Measurements from ENCODE around the gene SELP. TPM values are rescaled to one million over a fixed set of nuclear protein-coding genes. Genes with fewer than 3 reads are reported as not detected.

SELP gene
- total and polyA plus RNA-seq, 7 donors: 1.1 to 3.9 (median 1.3) TPM

- ATAC-seq: no peak
- H3K27me3 ChIP-seq (ENCODE audit: insufficient read depth in 3 of 3, low read length in 2 of 3): peaks cover 0 to 2% (median 0%) of the 10 kb centered on the region in 3 donors
- TF ChIP-seq CTCF (IDR thresholded peaks at IDR 0.05): no peak
- no peak for DNase-seq
- 89 to 94% (median 94%) methylated on average over 4 of the region's 4 CpGs for WGBS, 3 donors
- H3K27ac ChIP-seq: no peak overlapping the region
- intact Hi-C loops (cut with DNase I): loop anchor here in 1 of 2 donors (10.0 kb wide), 1 partner anchor 197 kb away; no protein-coding TSS in a partner anchor
- no peaks in the 10 kb centered on the region for H3K9me3 ChIP-seq
- no peak overlapping the region for H3K4me3 ChIP-seq
- H3K4me1 ChIP-seq: no peaks in the 10 kb centered on the region
- no peaks in the 10 kb centered on the region for H3K36me3 ChIP-seq (ENCODE audit: insufficient read depth in 1 of 2, low read depth in 1 of 2)
These were observed 21.7 kb downstream of the SELP start for GRCh38 chr1:169608226-169608625.

- Histone ChIP-seq H3K9me3 (no peaks in the 10 kb centered on the region), H3K27me3 (ENCODE audit: insufficient read depth in 3 of 3, low read length in 2 of 3) (peaks cover 0 to 2% (median 0%) of the 10 kb centered on the region in 3 donors), H3K27ac (no peak overlapping the region), H3K4me3 (no peak overlapping the region), H3K4me1 (no peaks in the 10 kb centered on the region), H3K36me3 (ENCODE audit: insufficient read depth in 1 of 2, low read depth in 1 of 2) (no peaks in the 10 kb centered on the region)
- no peak for TF ChIP-seq CTCF (IDR thresholded peaks at IDR 0.05)
- DNase-seq (no peak), ATAC-seq (no peak)
- WGBS, 3 donors: 61 to 66% (median 64%) methylated on average over 5 of the region's 5 CpGs
- intact Hi-C loops (cut with DNase I): loop anchor here in 1 of 2 donors (5.0 to 10.0 kb wide), 2 partner anchors 97 to 200 kb away; no protein-coding TSS in a partner anchor
These were observed 25.0 kb downstream of the SELP start for GRCh38 chr1:169604781-169605560.

GRCh38 chr1:169601096-169601881 is 28.6 kb downstream of the SELP start:
- no peaks in the 10 kb centered on the region for H3K4me1 ChIP-seq
- WGBS, 3 donors: 35 to 41% (median 36%) methylated on average over 3 of the region's 3 CpGs
- H3K27me3 ChIP-seq (ENCODE audit: insufficient read depth in 3 of 3, low read length in 2 of 3): peaks cover 0 to 5% (median 0%) of the 10 kb centered on the region in 3 donors
- no peaks in the 10 kb centered on the region for H3K9me3 ChIP-seq
- ATAC-seq (no peak), DNase-seq (no peak)
- no peak overlapping the region for H3K4me3 ChIP-seq
- TF ChIP-seq CTCF (IDR thresholded peaks at IDR 0.05): peak; percentile 25
- intact Hi-C loops (cut with DNase I): loop anchor here in 1 of 2 donors (5.0 to 10.0 kb wide), 2 partner anchors 101 to 204 kb away; no protein-coding TSS in a partner anchor
- no peaks in the 10 kb centered on the region for H3K36me3 ChIP-seq (ENCODE audit: insufficient read depth in 1 of 2, low read depth in 1 of 2)
- H3K27ac ChIP-seq: no peak overlapping the region

GRCh38 chr1:169595764-169596711 is 33.9 kb downstream of the SELP start:
- no peak for TF ChIP-seq CTCF (IDR thresholded peaks at IDR 0.05)
- Histone ChIP-seq H3K4me1 (no peaks in the 10 kb centered on the region), H3K4me3 (no peak overlapping the region), H3K27ac (no peak overlapping the region), H3K9me3 (no peaks in the 10 kb centered on the region), H3K36me3 (ENCODE audit: insufficient read depth in 1 of 2, low read depth in 1 of 2) (no peaks in the 10 kb centered on the region), H3K27me3 (ENCODE audit: insufficient read depth in 3 of 3, low read length in 2 of 3) (peaks cover 0 to 3% (median 0%) of the 10 kb centered on the region in 3 donors)
- 33 to 44% (median 44%) methylated on average over 3 of the region's 3 CpGs for WGBS, 3 donors
- intact Hi-C loops (cut with DNase I): loop anchor here in 1 of 2 donors (5.0 kb wide), 1 partner anchor 121 kb away; no protein-coding TSS in a partner anchor
- ATAC-seq (no peak), DNase-seq (no peak)
